Psoas muscle (tissue), 8 donors: ENCODE measurements around the gene TENM3. TPM values are rescaled to one million over a fixed set of nuclear protein-coding genes. Genes with fewer than 3 reads are reported as not detected.

Experiments
- ATAC-seq, 4 donors: fragments of 200-7000 bp; cut with Tn5 transposase; one replicate each; pipeline ENCODE4 v1.9.1; 2020; ENCODE audit warnings: moderate library complexity in 3 of 4, mild to moderate bottlenecking in 2 of 4
- DNase-seq, 2 donors: peaks; one replicate each; pipeline ENCODE4 v3.0.0-alpha.2; 2020
- H3K27ac ChIP-seq: fragments of 200-600 bp; one replicate; pipeline ENCODE4 v1.8.0; 2022
- H3K27me3 ChIP-seq, 3 donors: fragments of 200-600 bp in 1 of 3; one replicate each; pipeline versions ENCODE4 v1.6.1 to v1.8.0; 2013 to 2022; ENCODE audit warnings: low read length in 2 of 3, mild to moderate bottlenecking in 2 of 3, moderate library complexity in 1 of 3; ENCODE audit not compliant: insufficient read depth in 3 of 3
- H3K36me3 ChIP-seq, 2 donors: fragments of 200-600 bp in 1 of 2; one replicate each; pipeline versions ENCODE4 v1.6.1 to v1.8.0; 2013 to 2022; ENCODE audit warnings: low read depth in 1 of 2, mild to moderate bottlenecking in 1 of 2, moderate library complexity in 1 of 2; ENCODE audit not compliant: insufficient read depth in 1 of 2
- H3K4me1 ChIP-seq: fragments of 200-600 bp; one replicate; pipeline ENCODE4 v1.8.0; 2022
- H3K4me3 ChIP-seq: fragments of 200-600 bp; one replicate; pipeline ENCODE4 v1.8.0; 2022; ENCODE audit warnings: mild to moderate bottlenecking
- H3K9me3 ChIP-seq: fragments of 200-600 bp; one replicate; pipeline ENCODE4 v1.8.0; 2022
- WGBS, 3 donors: extraction: QIAGEN DNeasy Blood & Tissue Kit; methylation state at CpG; one replicate each; pipeline versions ENCODE4 v1.1.6 to v1.1.7; 2013; 5-methylcytosine and 5-hydroxymethylcytosine counted together
- intact Hi-C, 2 donors: fragments of 100-400 bp; cut with DNase I; formaldehyde crosslinking; loops; one replicate each; pipeline versions ENCODE4 v1.11.0 to v1.14.2; 2022
- polyA plus RNA-seq, 3 donors: library from polyadenylated mRNA; stranded (reverse); fragments of 200-250 nt; gene quantifications; one replicate each; pipeline ENCODE4 v1.2.3, GENCODE V29; 2013
- total RNA-seq, 4 donors: library from RNA; stranded (reverse); fragmentation: NEBNext Ultra II Directional in 2 of 4; extraction: Animal tissue kit (Norgen Biotek cat#: 25700) in 2 of 4; gene quantifications; one replicate each; pipeline versions ENCODE4 v1.2.1 to v1.2.4, GENCODE V29; 2021 to 2023
- TF ChIP-seq, protein P1 (sequence below): fragments of 200-600 bp; IDR thresholded peaks from one replicate; pipeline ENCODE4 v1.8.0; 2022; ENCODE audit warnings: antibody characterized with exemption
- donor health status: healthy with polysubstance abuse.
- donor health status: DM: no; HTN: no; CAD: no; lungs with moderate emphysema.
- donor health status: Bipolar disorder and iron deficiency.
- donor health status: healthy.
- donor health status: DM: yes; HTN: yes; CAD: no.
- donor health status: DM: no; HTN: no; CAD: no.
- donor health status: DM: no; HTN: no; CAD: no.
- donor health status: DM: yes; HTN: yes; CAD: no.

TENM3 gene
- total and polyA plus RNA-seq, 7 donors = 0.48 to 11.6 (median 5.3) TPM

GRCh38 chr4:182504463-182504862 is 261.3 kb downstream of the TENM3 start:
- DNase-seq = no peak
- intact Hi-C loops = no loop called here
- Histone ChIP-seq H3K4me1 (peaks cover 3% of the 10 kb centered on the region), H3K27ac (no peak overlapping the region), H3K36me3 (no peaks in the 10 kb centered on the region), H3K4me3 (no peak overlapping the region), H3K9me3 (no peaks in the 10 kb centered on the region), H3K27me3 (no peaks in the 10 kb centered on the region)
- no peak for ATAC-seq
- TF ChIP-seq, protein P1, sequence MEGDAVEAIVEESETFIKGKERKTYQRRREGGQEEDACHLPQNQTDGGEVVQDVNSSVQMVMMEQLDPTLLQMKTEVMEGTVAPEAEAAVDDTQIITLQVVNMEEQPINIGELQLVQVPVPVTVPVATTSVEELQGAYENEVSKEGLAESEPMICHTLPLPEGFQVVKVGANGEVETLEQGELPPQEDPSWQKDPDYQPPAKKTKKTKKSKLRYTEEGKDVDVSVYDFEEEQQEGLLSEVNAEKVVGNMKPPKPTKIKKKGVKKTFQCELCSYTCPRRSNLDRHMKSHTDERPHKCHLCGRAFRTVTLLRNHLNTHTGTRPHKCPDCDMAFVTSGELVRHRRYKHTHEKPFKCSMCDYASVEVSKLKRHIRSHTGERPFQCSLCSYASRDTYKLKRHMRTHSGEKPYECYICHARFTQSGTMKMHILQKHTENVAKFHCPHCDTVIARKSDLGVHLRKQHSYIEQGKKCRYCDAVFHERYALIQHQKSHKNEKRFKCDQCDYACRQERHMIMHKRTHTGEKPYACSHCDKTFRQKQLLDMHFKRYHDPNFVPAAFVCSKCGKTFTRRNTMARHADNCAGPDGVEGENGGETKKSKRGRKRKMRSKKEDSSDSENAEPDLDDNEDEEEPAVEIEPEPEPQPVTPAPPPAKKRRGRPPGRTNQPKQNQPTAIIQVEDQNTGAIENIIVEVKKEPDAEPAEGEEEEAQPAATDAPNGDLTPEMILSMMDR = no peak
- WGBS, 3 donors = 89 to 95% (median 95%) methylated on average over 5 of the region's 5 CpGs

GRCh38 chr4:182507805-182508204 is 264.6 kb downstream of the TENM3 start:
- TF ChIP-seq, protein P1 = no peak
- peaks cover 3% of the 10 kb centered on the region for H3K4me1 ChIP-seq
- H3K4me3 ChIP-seq = no peak overlapping the region
- DNase-seq = no peak
- 16 to 29% (median 24%) methylated on average over 3 of the region's 3 CpGs for WGBS, 3 donors
- H3K27ac ChIP-seq = no peak overlapping the region
- H3K27me3 ChIP-seq = no peaks in the 10 kb centered on the region
- ATAC-seq = no peak
- no peaks in the 10 kb centered on the region for H3K9me3 ChIP-seq
- intact Hi-C loops = no loop called here
- H3K36me3 ChIP-seq = no peaks in the 10 kb centered on the region

- ATAC-seq = no peak
Measured at GRCh38 chr4:182510836-182511235, 267.6 kb downstream of the TENM3 start.

GRCh38 chr4:182513587-182514291 is 270.5 kb downstream of the TENM3 start:
- TF ChIP-seq, protein P1 = no peak
- DNase-seq (no peak), ATAC-seq (no peak)
- intact Hi-C loops = no loop called here
- Histone ChIP-seq H3K9me3 (no peaks in the 10 kb centered on the region), H3K27me3 (no peaks in the 10 kb centered on the region), H3K4me3 (no peak overlapping the region), H3K4me1 (no peaks in the 10 kb centered on the region), H3K36me3 (no peaks in the 10 kb centered on the region), H3K27ac (no peak overlapping the region)
- WGBS, 3 donors = 68 to 71% (median 70%) methylated on average over 6 of the region's 6 CpGs

More at GRCh38 chr4:182510836-182511235, 267.6 kb downstream of the TENM3 start:
- intact Hi-C loops = no loop called here
- Histone ChIP-seq H3K9me3 (no peaks in the 10 kb centered on the region), H3K36me3 (no peaks in the 10 kb centered on the region), H3K27ac (no peak overlapping the region), H3K27me3 (no peaks in the 10 kb centered on the region), H3K4me3 (no peak overlapping the region), H3K4me1 (no peaks in the 10 kb centered on the region)
- WGBS, 3 donors = 83 to 86% (median 85%) methylated on average over 2 of the region's 2 CpGs
- DNase-seq = no peak
- TF ChIP-seq, protein P1 = no peak

DNA sequence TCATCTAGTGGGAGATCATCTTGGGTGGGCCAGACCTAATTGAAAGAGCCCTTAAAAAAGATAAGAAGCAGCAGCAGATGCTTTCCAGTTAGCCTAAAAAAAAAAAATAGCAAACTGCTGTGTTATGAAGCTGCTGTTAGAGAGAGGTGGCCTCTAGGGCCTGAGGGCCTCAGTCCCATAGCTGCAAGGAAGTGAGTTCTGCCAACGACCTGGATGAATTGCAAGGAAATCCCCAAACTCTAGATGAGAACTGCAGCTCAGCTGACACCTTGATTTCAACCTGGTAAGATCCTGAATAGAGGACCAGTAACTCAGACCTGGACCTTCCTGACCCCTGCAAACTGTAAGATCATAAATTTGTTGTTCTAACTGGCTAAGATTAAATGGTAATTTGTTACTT is 275.2 kb downstream of the TENM3 start:
- DNase-seq (no peak), ATAC-seq (no peak)
- intact Hi-C loops = no loop called here
- Histone ChIP-seq H3K27ac (no peak overlapping the region), H3K4me3 (no peak overlapping the region), H3K9me3 (no peaks in the 10 kb centered on the region), H3K4me1 (no peaks in the 10 kb centered on the region), H3K36me3 (no peaks in the 10 kb centered on the region), H3K27me3 (no peaks in the 10 kb centered on the region)
- TF ChIP-seq, protein P1 = no peak
- 14 to 20% (median 17%) methylated on average over 1 of the region's 1 CpG for WGBS, 3 donors
